GM19397 (cell line): ENCODE measurements around the gene LAGE3.

ENCODE experiments used
- ATAC-seq: cut with Tn5 transposase; IDR thresholded peaks from one replicate; pipeline ENCODE4 v1.9.1; 2021; ENCODE audit warnings: mild to moderate bottlenecking, moderate library complexity; ENCODE audit not compliant: unreplicated experiment

LAGE3 gene

GRCh38 chrX:154478728-154479622 lies at the start of gene LAGE3:
TSS of gene LAGE3 (minus strand) at chrX:154479281. CDS start at chrX:154478915, 366 bp downstream.
- ATAC-seq: peak; percentile 91

- ATAC-seq: no peak
Observed at GRCh38 chrX:154526901-154527675, 48.0 kb upstream of the LAGE3 start.

GRCh38 chrX:154525606-154526490 lies 46.8 kb upstream of the LAGE3 start:
- no peak for ATAC-seq

- ATAC-seq: no peak
Observed at GRCh38 chrX:154519389-154519788, 40.3 kb upstream of the LAGE3 start.

GRCh38 chrX:154517101-154517781 lies 38.2 kb upstream of the LAGE3 start:
- ATAC-seq: no peak

GRCh38 chrX:154516656-154517100 lies 37.6 kb upstream of the LAGE3 start:
- ATAC-seq: no peak

- peak; percentile 93 for ATAC-seq
Observed at GRCh38 chrX:154515966-154516655, 37.0 kb upstream of the LAGE3 start, which contains the start of gene FAM3A. TSS of gene FAM3A (minus strand) at chrX:154516232. CDS start at chrX:154515772, 460 bp downstream.

- peak; percentile 2 for ATAC-seq
Observed at GRCh38 chrX:154515090-154515965, 36.2 kb upstream of the LAGE3 start.

GRCh38 chrX:154513716-154514115 lies 34.6 kb upstream of the LAGE3 start:
- ATAC-seq: no peak

- no peak for ATAC-seq
Observed at GRCh38 chrX:154512879-154513553, 33.9 kb upstream of the LAGE3 start.

- ATAC-seq: no peak
Observed at GRCh38 chrX:154511761-154512160, 32.7 kb upstream of the LAGE3 start.

- no peak for ATAC-seq
Observed at GRCh38 chrX:154509455-154509854, 30.4 kb upstream of the LAGE3 start.

GRCh38 chrX:154508384-154508745 lies 29.3 kb upstream of the LAGE3 start:
- no peak for ATAC-seq

GRCh38 chrX:154507673-154508383 lies 28.7 kb upstream of the LAGE3 start:
- no peak for ATAC-seq

- no peak for ATAC-seq
Observed at GRCh38 chrX:154506483-154507332, 27.6 kb upstream of the LAGE3 start.

GRCh38 chrX:154505734-154506133 lies 26.7 kb upstream of the LAGE3 start:
- ATAC-seq: no peak

GRCh38 chrX:154502989-154503388 lies 23.9 kb upstream of the LAGE3 start:
- no peak for ATAC-seq
